Left ventricle myocardium inferior (tissue), 1 donor: ENCODE results near the gene DNAJC6. TPM values are rescaled to one million over a fixed set of nuclear protein-coding genes. Genes with fewer than 3 reads are reported as not detected.
A peak's percentile ranks its signal among the peaks of the same experiment; 100 is the strongest.

Source experiments
- DNase-seq: peaks from one replicate; pipeline ENCODE4 v3.0.0-alpha.2; 2020
- H3K27ac ChIP-seq: fragments of 200-600 bp; replicated peaks from 2 replicates; pipeline ENCODE4 v1.8.0; 2021
- H3K27me3 ChIP-seq: fragments of 200-600 bp; 2 replicates; pipeline ENCODE4 v1.8.0; 2021; ENCODE audit warnings: low read depth
- H3K36me3 ChIP-seq: fragments of 200-600 bp; 2 replicates; pipeline ENCODE4 v1.8.0; 2021
- H3K4me1 ChIP-seq: fragments of 200-600 bp; 2 replicates; pipeline ENCODE4 v1.8.0; 2021
- H3K4me3 ChIP-seq: fragments of 200-600 bp; 2 replicates; pipeline ENCODE4 v1.8.0; 2021; ENCODE audit warnings: mild to moderate bottlenecking, moderate library complexity
- H3K9me3 ChIP-seq: fragments of 200-600 bp; replicated peaks from 2 replicates; pipeline ENCODE4 v1.8.0; 2021
- intact Hi-C: fragments of 100-400 bp; cut with micrococcal nuclease; formaldehyde crosslinking; loops from one replicate; pipeline ENCODE4 v1.11.0; 2022
- total RNA-seq: library from RNA; stranded (reverse); fragmentation: NEBNext Ultra II Directional; extraction: Animal tissue kit (Norgen Biotek cat#: 25700); gene quantifications from one replicate; pipeline ENCODE4 v1.2.1, GENCODE V29; 2021
- TF ChIP-seq, protein P1 (sequence below): fragments of 200-600 bp; IDR thresholded peaks from 2 replicates; pipeline ENCODE4 v1.8.0; 2021; ENCODE audit warnings: antibody characterized with exemption, mild to moderate bottlenecking, borderline replicate concordance
- donor health status: DM: no; HTN: yes; CAD: no; lungs with severe emphysema.

Gene DNAJC6
- total RNA-seq, 1 donor from 2014 or later, result 4.7 TPM

DNA sequence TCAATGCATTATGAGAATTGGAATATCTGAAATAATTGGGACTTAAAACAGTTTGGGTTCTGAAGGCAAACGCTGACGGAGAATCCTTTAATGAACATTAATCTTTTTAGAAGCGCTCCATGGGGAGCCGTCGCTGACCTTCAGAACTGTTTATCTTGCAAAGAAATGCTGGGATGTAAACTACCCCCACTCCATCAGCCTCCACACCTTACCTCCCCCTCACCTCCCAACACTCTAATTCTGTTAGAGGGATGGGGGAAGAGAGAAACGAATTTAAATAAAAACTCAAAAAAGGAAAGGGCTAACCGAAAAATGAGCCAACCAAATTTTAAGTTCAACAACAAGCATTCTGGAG lies 44.1 kb upstream of the DNAJC6 start:
- H3K27ac ChIP-seq, result peak overlapping the region; percentile 83
- intact Hi-C loops, result no loop called here
- TF ChIP-seq, protein P1, sequence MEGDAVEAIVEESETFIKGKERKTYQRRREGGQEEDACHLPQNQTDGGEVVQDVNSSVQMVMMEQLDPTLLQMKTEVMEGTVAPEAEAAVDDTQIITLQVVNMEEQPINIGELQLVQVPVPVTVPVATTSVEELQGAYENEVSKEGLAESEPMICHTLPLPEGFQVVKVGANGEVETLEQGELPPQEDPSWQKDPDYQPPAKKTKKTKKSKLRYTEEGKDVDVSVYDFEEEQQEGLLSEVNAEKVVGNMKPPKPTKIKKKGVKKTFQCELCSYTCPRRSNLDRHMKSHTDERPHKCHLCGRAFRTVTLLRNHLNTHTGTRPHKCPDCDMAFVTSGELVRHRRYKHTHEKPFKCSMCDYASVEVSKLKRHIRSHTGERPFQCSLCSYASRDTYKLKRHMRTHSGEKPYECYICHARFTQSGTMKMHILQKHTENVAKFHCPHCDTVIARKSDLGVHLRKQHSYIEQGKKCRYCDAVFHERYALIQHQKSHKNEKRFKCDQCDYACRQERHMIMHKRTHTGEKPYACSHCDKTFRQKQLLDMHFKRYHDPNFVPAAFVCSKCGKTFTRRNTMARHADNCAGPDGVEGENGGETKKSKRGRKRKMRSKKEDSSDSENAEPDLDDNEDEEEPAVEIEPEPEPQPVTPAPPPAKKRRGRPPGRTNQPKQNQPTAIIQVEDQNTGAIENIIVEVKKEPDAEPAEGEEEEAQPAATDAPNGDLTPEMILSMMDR, result no peak

DNA sequence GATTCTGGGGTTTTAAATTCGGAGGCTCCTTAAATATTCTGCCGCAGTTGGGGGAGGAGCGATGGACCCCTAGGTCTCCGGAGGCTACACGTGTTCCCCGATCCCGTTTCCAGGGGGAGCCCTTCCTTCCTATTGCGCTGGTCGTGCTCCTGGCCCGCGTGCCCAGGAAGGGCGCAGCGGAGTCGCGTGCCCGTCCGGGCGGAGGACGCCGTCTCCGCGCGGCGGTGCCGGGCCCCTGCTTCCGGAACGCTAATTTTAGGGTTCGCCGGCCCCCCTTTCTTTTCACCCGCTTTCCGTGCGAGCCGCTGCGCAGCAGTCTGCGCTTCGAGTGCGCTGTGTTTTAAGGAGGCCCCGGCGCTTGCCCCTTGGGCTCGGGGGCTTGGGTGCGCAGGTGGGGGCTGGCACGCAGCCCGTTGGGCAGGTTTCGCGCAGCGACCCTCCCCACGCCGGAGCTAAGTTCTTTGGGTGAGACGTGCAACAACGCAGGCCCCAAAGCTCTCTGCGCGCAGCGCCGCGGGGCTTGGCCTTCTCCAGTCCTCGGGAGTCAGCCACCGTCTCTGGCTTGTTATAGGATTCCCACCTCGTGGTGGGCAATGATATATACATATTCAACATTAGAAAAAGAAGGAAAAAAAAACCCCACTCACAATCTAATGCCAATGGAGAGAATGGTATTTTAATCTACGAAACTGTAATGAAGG lies 43.5 kb upstream of the DNAJC6 start:
- peaks cover 25% of the 10 kb centered on the region for H3K4me1 ChIP-seq
- no peaks in the 10 kb centered on the region for H3K9me3 ChIP-seq
- DNase-seq, result peak; percentile 58
- H3K4me3 ChIP-seq, result peak overlapping the region; percentile 79
- TF ChIP-seq, protein P1, result peak; percentile 39
- H3K36me3 ChIP-seq, result no peaks in the 10 kb centered on the region
- peaks cover 16% of the 10 kb centered on the region for H3K27me3 ChIP-seq
- intact Hi-C loops, result no loop called here
- H3K27ac ChIP-seq, result peak overlapping the region; percentile 83

More for the DNA sequence above, 44.1 kb upstream of the DNAJC6 start:
- DNase-seq, result no peak
- Histone ChIP-seq H3K9me3 (no peaks in the 10 kb centered on the region), H3K27me3 (peaks cover 16% of the 10 kb centered on the region), H3K4me3 (peak overlapping the region; percentile 79), H3K36me3 (no peaks in the 10 kb centered on the region), H3K4me1 (peaks cover 25% of the 10 kb centered on the region)

DNA sequence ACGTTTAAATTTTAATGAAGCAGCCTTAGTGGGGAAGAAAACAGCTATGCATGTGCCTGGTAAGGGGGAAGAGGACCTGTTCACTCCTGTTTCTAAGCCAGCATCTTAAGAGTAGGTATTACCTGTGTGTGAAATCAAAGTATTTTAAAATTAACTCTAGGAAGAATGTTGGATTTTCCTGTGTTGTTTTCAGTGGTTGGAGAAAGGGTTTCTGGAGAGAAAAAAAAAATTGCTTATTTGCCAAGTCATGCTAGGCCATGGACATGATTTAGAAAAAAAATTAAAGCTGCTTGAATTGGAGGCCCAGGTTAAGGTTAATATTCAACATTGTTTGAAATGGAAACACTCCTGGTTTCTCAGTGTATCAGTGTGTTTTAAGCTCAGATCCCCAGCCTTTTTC lies 42.9 kb upstream of the DNAJC6 start:
- peaks cover 25% of the 10 kb centered on the region for H3K4me1 ChIP-seq
- H3K36me3 ChIP-seq, result no peaks in the 10 kb centered on the region
- H3K27ac ChIP-seq, result peak overlapping the region; percentile 83
- intact Hi-C loops, result no loop called here
- peak overlapping the region; percentile 79 for H3K4me3 ChIP-seq
- DNase-seq, result no peak
- no peaks in the 10 kb centered on the region for H3K9me3 ChIP-seq
- H3K27me3 ChIP-seq, result peaks cover 16% of the 10 kb centered on the region
- TF ChIP-seq, protein P1, result no peak

DNA sequence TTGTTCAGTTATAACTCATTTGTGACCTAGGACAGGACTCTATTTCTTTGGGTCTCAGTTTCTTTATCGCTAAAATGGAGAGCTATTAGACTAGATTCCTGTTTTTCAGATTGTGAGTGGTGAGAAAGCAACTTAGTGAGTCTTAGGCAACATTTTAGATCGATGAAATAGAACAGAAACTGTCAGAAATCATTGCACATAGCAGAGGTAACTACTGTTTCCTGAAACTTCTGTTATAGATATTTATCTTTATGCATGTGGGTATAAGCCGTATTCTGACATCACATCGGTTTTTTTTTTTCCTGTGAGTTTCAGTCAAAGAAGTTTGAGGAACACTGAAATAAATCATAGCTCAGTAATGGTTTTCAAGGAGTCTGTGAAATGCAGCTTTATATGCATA lies 42.1 kb upstream of the DNAJC6 start:
- no peaks in the 10 kb centered on the region for H3K36me3 ChIP-seq
- no peak overlapping the region for H3K27ac ChIP-seq
- H3K9me3 ChIP-seq, result no peaks in the 10 kb centered on the region
- no peak for DNase-seq
- H3K4me1 ChIP-seq, result peaks cover 25% of the 10 kb centered on the region
- TF ChIP-seq, protein P1, result no peak
- peaks cover 16% of the 10 kb centered on the region for H3K27me3 ChIP-seq
- no peak overlapping the region for H3K4me3 ChIP-seq
- intact Hi-C loops, result no loop called here

DNA sequence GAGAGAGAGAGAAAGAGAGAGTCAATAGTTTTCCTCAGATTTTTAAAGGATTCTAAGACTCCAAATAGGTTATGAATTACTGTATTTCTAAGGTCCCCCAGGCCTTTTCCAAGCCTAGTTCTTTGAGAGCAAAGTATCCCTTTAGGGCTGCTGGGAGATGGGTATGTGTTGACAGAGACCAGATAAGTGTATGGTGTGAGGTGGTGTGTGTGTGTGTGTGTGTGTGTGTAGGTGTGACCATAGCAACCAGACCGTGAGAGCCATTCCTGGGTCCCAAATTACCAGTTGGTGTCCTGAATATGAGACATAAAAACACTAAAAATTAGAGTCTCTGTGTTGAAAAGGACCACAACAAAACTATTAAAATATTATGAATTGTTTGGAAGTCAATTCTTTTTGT lies 41.7 kb upstream of the DNAJC6 start:
- Histone ChIP-seq H3K27ac (no peak overlapping the region), H3K36me3 (no peaks in the 10 kb centered on the region), H3K4me1 (peaks cover 25% of the 10 kb centered on the region), H3K4me3 (no peak overlapping the region), H3K27me3 (peaks cover 16% of the 10 kb centered on the region), H3K9me3 (no peaks in the 10 kb centered on the region)
- TF ChIP-seq, protein P1, result no peak
- intact Hi-C loops, result no loop called here
- no peak for DNase-seq
